Measurements from ENCODE around the gene GORASP1.

GORASP1 gene

DNA sequence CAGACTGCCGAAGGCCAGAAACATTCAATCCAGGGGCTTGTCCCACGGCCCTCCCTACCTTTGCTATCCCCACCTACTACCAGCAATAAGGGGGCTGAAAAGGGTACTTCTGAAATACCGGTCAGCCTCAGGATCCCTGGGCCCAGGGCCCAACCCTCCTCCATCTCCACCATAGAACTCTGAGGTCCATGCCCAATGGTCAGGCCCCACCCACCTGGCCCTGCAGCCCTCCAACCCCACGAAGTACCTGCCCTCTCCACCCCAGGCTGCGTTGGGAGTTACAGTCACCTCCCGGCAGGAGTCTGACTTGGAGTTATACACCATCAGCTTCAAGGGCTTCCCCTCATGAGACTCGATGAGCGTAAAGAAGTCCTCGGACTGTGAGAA lies 6.9 kb downstream of the GORASP1 start:
- no peaks in the 10 kb centered on the region for H3K27me3 ChIP-seq (ENCODE audit: insufficient read depth, low read depth)
- no peak overlapping the region for H2AFZ ChIP-seq (ENCODE audit: low read depth)
- no peak overlapping the region for H3K4me2 ChIP-seq
- no peak overlapping the region for H3K4me3 ChIP-seq (IDR thresholded peaks at IDR 0.05; ENCODE audit: insufficient read depth, low read depth, low read length)
- no peaks in the 10 kb centered on the region for H3K79me2 ChIP-seq (ENCODE audit: insufficient read depth, low read depth)
- no peak overlapping the region for H3K9ac ChIP-seq
- H3K4me1 ChIP-seq (ENCODE audit: low read depth, poor library complexity, severe bottlenecking) = peaks cover 11% of the 10 kb centered on the region
- no peaks in the 10 kb centered on the region for H4K20me1 ChIP-seq (ENCODE audit: insufficient read depth)
- TF ChIP-seq, protein P1, sequence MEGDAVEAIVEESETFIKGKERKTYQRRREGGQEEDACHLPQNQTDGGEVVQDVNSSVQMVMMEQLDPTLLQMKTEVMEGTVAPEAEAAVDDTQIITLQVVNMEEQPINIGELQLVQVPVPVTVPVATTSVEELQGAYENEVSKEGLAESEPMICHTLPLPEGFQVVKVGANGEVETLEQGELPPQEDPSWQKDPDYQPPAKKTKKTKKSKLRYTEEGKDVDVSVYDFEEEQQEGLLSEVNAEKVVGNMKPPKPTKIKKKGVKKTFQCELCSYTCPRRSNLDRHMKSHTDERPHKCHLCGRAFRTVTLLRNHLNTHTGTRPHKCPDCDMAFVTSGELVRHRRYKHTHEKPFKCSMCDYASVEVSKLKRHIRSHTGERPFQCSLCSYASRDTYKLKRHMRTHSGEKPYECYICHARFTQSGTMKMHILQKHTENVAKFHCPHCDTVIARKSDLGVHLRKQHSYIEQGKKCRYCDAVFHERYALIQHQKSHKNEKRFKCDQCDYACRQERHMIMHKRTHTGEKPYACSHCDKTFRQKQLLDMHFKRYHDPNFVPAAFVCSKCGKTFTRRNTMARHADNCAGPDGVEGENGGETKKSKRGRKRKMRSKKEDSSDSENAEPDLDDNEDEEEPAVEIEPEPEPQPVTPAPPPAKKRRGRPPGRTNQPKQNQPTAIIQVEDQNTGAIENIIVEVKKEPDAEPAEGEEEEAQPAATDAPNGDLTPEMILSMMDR (conservative IDR thresholded peaks at IDR 0.05; ENCODE audit: low read depth, low read length) = no peak
- no peaks in the 10 kb centered on the region for H3K36me3 ChIP-seq (ENCODE audit: insufficient read depth)
- no peak overlapping the region for H3K27ac ChIP-seq

DNA sequence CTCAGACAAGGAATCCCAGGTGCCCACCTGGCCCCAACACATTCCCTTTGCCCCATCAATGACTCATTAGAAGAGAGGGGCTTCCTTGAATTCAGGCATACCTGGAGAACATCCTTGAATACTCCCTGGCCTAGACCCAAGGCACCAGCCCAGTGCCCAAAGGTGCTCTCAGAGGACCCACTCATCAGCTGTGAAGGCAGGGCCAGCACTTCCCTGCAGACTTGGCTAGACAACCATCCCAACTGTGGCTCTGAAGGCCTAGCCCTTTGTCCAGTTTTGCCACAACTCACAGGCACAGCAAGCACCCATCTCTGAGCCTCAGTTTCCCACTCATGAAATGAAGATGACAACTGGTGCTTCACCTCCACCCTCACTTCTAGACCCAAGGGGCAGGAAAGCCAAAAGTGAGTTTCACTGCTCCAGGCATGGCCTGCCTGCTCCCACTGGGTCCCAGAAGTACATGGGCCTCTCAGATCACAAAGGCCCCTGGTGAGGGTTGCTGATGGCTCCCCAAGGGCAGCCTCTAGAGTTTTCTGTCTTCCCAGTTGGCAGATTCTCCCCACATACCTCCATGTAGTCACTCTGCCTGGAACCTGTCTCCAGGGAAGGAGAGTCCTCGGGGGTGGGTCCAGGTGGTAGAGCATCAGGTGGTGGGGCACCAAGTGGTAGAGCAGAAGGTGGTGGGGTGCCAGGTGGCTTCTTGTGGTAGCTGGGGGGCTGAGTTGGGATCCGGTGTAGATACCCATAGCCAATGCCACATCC lies 7.5 kb downstream of the GORASP1 start:
- Histone ChIP-seq H3K9ac (no peak overlapping the region), H4K20me1 (ENCODE audit: insufficient read depth) (no peaks in the 10 kb centered on the region), H3K79me2 (ENCODE audit: insufficient read depth, low read depth) (no peaks in the 10 kb centered on the region), H3K4me2 (no peak overlapping the region), H3K27ac (no peak overlapping the region), H2AFZ (ENCODE audit: low read depth) (no peak overlapping the region), H3K4me1 (ENCODE audit: low read depth, poor library complexity, severe bottlenecking) (peaks cover 6% of the 10 kb centered on the region), H3K4me3 (IDR thresholded peaks at IDR 0.05; ENCODE audit: insufficient read depth, low read depth, low read length) (no peak overlapping the region), H3K27me3 (ENCODE audit: insufficient read depth, low read depth) (no peaks in the 10 kb centered on the region), H3K36me3 (ENCODE audit: insufficient read depth) (no peaks in the 10 kb centered on the region)
- TF ChIP-seq, protein P1 (conservative IDR thresholded peaks at IDR 0.05; ENCODE audit: low read depth, low read length) = no peak

DNA sequence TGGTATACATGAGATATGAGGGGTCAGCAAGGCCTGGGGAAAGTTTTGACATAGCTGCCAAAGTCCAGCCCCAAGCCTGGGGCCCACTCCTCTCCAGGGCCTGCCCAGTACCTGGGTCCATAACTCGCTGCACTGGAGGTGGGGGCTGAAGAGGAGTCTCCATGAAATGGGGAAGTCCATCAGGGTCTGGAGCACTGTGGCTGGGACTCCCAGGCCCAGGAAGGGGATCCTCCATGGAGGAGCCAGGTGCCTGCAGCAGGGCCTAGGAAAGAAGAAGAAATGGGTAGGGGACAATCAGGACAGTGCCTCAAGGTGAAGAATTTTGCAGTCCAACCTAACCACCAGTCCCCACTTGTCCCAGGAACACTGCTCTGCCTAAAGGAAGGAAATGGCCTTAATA lies 8.2 kb downstream of the GORASP1 start:
- Histone ChIP-seq H3K27me3 (ENCODE audit: insufficient read depth, low read depth) (no peaks in the 10 kb centered on the region), H3K4me1 (ENCODE audit: low read depth, poor library complexity, severe bottlenecking) (peaks cover 6% of the 10 kb centered on the region), H3K9ac (no peak overlapping the region), H3K79me2 (ENCODE audit: insufficient read depth, low read depth) (no peaks in the 10 kb centered on the region), H3K36me3 (ENCODE audit: insufficient read depth) (no peaks in the 10 kb centered on the region), H3K4me2 (no peak overlapping the region), H3K27ac (no peak overlapping the region), H2AFZ (ENCODE audit: low read depth) (no peak overlapping the region), H4K20me1 (ENCODE audit: insufficient read depth) (no peaks in the 10 kb centered on the region), H3K4me3 (IDR thresholded peaks at IDR 0.05; ENCODE audit: insufficient read depth, low read depth, low read length) (no peak overlapping the region)
- TF ChIP-seq, protein P1 (conservative IDR thresholded peaks at IDR 0.05; ENCODE audit: low read depth, low read length) = no peak

DNA sequence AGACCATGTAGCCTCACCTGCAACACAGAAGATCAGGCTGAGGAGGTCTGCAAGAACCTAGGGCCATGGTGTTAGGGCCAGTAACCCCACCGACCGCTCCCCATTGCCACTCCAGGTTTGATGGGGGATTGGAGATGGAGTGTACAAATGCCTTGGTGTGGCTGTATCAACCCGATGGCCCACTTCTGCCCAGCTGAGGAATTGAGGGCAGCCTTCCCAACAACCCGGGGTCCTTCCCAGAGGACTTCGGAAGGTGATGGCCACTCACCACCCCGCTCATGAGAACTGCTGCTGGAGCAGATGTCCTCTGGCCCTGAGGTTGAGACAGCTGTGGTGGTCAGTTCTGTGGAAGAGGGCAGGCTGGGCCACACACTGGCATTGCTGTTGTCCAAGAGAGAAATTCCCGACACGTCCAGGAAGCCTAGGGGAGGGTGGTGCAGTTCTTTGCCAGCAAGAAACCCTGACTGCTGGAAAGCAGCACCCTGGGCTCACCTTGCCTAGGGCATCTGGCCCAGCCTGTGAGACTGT lies 8.9 kb downstream of the GORASP1 start:
- Histone ChIP-seq H3K27ac (no peak overlapping the region), H3K4me1 (ENCODE audit: low read depth, poor library complexity, severe bottlenecking) (peaks cover 7% of the 10 kb centered on the region), H4K20me1 (ENCODE audit: insufficient read depth) (no peaks in the 10 kb centered on the region), H3K36me3 (ENCODE audit: insufficient read depth) (no peaks in the 10 kb centered on the region), H3K4me2 (no peak overlapping the region), H3K27me3 (ENCODE audit: insufficient read depth, low read depth) (no peaks in the 10 kb centered on the region), H2AFZ (ENCODE audit: low read depth) (no peak overlapping the region), H3K4me3 (IDR thresholded peaks at IDR 0.05; ENCODE audit: insufficient read depth, low read depth, low read length) (no peak overlapping the region), H3K79me2 (ENCODE audit: insufficient read depth, low read depth) (no peaks in the 10 kb centered on the region), H3K9ac (no peak overlapping the region)
- TF ChIP-seq, protein P1 (conservative IDR thresholded peaks at IDR 0.05; ENCODE audit: low read depth, low read length) = no peak

Data from KMS-11 (cell line).